ENCODE measurements around the gene PDE9A.

- TF ChIP-seq CTCF (IDR thresholded peaks at IDR 0.05) (no peak), POLR2A (IDR thresholded peaks at IDR 0.05) (no peak)
Measured at GRCh38 chr21:42703136-42703908, 49.9 kb downstream of the PDE9A start.
